Fibroblast of the aortic adventitia (primary cell): ENCODE data around the gene WASF3. TPM values are rescaled to one million over a fixed set of nuclear protein-coding genes. Genes with fewer than 3 reads are reported as not detected.

Experiments
- DNase-seq: peaks from one replicate; pipeline ENCODE4 v3.0.0-alpha.2; 2010; ENCODE audit warnings: low read depth
- H3K4me3 ChIP-seq: 2 replicates; pipeline ENCODE4 v1.5.1; 2011; ENCODE audit warnings: low read depth, mild to moderate bottlenecking, control low read depth, low read length, moderate library complexity
- total RNA-seq: library from RNA; depleted of rRNA; stranded (reverse); fragments of >200 nt; gene quantifications from 2 replicates; pipeline ENCODE4 v1.2.3, GENCODE V29; 2012; ENCODE audit warnings: low replicate concordance
- TF ChIP-seq, protein P1 (sequence below): IDR thresholded peaks from 2 replicates; pipeline ENCODE4 v1.5.1; 2011; ENCODE audit warnings: mild to moderate bottlenecking, low read length, control low read depth, inconsistent platforms; ENCODE audit not compliant: insufficient read depth

Gene WASF3
- total RNA-seq, 1 donor: 13.5 TPM

DNA sequence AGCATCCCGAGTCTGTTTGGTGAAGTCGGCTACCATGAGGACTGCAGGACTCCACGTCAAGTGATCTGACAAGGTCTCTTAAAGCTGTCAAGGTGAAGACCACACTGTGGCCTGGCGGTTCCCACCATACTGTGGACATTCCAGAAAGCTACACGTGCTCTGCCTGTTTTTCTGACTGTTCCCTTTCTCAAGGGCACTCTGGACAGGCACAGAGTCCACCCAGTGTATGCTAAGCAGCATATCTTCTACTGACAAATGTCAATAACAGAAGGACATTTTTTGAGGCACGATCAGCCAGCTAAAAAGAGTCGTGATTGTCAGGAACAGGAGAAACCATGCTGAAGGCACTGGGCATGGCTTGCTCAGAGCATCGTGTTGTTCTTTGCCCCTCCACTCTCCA lies 12.8 kb upstream of the WASF3 start:
- no peak overlapping the region for H3K4me3 ChIP-seq
- no peak for DNase-seq
- TF ChIP-seq, protein P1, sequence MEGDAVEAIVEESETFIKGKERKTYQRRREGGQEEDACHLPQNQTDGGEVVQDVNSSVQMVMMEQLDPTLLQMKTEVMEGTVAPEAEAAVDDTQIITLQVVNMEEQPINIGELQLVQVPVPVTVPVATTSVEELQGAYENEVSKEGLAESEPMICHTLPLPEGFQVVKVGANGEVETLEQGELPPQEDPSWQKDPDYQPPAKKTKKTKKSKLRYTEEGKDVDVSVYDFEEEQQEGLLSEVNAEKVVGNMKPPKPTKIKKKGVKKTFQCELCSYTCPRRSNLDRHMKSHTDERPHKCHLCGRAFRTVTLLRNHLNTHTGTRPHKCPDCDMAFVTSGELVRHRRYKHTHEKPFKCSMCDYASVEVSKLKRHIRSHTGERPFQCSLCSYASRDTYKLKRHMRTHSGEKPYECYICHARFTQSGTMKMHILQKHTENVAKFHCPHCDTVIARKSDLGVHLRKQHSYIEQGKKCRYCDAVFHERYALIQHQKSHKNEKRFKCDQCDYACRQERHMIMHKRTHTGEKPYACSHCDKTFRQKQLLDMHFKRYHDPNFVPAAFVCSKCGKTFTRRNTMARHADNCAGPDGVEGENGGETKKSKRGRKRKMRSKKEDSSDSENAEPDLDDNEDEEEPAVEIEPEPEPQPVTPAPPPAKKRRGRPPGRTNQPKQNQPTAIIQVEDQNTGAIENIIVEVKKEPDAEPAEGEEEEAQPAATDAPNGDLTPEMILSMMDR: no peak

DNA sequence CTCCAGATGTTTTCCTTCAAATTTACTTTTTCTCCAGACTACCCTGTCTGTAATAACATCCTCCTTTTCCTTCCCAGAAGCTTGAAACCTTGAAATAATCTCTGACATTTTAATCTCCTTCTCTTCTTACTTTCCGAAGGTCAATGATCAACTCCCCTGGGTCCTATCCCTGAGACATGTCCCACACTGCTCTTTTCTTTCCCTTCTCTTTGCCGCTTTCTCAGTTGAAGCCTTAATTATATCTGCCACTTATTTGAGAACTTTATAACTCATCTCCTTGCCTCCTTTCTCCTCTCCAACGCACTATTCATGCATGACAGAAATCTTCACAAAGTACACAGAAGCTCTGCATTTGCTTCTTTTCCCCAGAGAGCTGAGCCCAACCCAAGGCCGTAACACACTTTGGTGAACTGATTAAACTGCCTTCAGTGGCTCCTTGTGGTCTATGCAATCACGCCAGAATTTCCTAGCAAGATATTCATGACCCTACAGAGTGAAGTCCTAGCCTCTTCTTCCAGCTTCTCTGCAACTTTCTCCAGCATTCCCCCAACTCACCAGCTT lies 9.2 kb upstream of the WASF3 start:
- no peak overlapping the region for H3K4me3 ChIP-seq
- TF ChIP-seq, protein P1: no peak
- no peak for DNase-seq

DNA sequence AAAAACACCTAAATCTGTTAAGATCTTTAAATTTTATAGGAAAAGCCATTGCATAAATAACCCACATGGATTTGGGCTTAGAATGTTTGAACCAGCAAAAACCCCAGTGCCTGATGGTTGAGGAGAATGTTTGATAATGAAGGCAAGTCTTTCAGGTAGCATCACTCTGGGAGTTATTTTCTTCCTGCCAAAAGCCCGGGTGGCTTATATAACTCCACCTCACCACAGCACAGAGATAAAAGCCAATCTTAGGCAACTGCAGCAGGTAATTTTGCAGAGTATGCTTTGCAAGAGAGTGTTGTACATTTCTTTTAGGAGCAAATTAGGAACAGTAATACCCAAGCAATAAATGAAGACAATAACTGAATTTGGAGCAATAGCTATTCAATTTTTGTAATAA lies 7.8 kb upstream of the WASF3 start:
- TF ChIP-seq, protein P1: no peak
- H3K4me3 ChIP-seq: no peak overlapping the region
- DNase-seq: no peak

DNA sequence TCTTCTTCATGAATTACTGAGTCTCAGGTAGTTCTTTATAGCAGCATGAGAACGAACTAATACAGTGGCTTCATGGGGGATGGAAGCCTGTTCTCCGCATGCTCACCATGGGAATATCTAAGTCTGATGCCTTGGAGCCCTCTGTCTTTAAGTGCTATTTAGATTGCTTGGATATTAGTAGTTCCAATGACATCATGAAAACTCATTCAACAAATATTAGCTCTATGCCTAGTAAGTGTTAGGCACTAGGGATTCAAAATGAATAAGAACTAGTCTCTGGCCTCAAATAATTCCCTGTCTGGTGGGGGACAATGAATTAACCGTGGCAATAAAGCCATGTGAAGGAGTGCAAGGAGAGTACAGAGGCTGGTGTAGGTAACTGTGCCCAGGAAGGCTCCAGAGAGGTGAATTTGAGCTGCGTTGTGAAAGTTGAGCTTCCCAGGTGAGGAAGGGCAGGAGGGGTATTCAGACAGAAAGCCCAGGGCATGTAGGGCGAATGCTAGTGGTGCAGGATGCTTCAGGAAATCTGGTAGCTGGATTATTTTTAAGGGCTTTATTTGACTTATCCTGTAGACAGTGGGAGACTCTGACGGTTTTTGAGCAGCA lies 6.1 kb upstream of the WASF3 start:
- H3K4me3 ChIP-seq: no peak overlapping the region
- DNase-seq: no peak
- TF ChIP-seq, protein P1: no peak

DNA sequence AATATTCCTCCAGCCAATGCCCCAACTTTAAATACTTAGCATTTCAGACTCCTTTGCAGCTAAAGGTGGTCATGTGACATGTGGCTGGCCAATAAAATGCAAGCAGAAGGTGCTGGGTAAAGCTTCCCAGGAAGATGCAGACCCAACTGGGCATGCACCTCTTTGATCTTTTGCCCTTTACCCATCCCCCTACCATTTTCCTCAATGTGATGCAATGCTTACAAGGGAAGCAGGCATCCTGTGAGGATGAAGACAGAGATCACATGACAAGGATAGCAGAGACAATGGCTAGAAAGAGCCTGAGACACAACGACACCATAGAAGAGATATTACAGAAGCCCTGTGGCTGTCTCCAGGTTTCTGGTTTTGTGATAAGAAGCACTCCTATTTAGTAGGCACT lies 2.1 kb upstream of the WASF3 start:
- no peak overlapping the region for H3K4me3 ChIP-seq
- no peak for DNase-seq
- TF ChIP-seq, protein P1: no peak

DNA sequence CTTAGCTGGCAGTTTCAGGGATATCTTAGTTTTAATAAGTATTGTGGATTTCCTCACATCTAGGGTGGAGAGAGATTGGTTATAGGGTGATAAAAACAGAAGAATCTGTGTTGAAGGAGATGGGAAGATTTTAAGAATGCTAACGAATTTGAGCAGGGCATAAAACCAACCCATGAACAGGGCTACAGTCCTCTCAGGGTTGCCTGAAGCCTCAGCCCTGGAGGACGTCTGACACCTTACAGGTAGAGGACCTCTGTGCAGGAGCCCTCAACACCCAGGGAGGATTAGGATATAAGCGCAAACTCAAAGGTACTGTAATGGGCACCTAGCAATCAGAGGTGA lies 461 bp upstream of the WASF3 start:
- peak overlapping the region; percentile 63 for H3K4me3 ChIP-seq
- TF ChIP-seq, protein P1: no peak
- DNase-seq: no peak

DNA sequence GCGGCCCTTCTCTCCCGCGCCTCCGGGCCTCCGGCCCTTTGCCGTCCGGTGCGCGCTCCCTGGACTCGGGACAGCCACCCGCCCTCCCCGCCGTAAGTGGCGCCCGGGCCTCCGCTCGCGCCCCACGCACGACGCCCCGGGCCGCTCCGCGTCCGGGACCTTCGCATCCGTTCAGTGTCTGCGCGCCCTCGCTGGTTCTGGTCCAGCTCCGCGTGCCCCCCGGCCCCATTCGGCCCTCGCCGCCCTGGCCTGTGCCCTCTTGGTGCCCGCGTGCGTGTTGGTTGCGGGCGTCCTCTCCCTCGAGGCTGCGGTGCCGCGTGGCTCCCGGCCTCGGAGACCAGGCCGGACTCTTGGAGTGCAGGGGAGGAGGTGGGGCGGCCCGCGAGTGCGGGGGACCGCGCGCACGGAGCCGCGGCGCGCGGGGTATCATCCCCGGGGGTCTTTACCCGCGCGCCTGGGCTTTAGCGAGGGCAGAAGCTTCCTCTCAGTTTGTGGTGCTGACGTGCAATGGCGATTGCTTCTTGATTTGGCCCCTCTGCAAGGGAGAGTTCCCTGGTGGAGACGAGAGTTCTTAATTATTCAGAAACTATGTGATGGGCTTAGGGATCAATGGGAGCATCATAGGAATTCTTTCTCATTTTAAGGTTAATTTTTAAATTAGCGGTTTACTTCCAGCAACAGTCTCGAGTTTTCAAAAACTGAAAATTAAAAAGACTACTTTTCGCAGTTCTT lies 757 bp downstream of the WASF3 start:
- peak; percentile 23 for DNase-seq
- TF ChIP-seq, protein P1: no peak
- H3K4me3 ChIP-seq: peak overlapping the region; percentile 80
